GM18951 (cell line): ENCODE data around the gene FGG.

Experiments used
- POLR2A ChIP-seq: IDR thresholded peaks from 4 replicates; pipeline ENCODE4 v1.6.1; 2011; ENCODE audit warnings: mild to moderate bottlenecking; ENCODE audit not compliant: insufficient read length, insufficient read depth; ENCODE audit errors: extremely low read depth
- in situ Hi-C: fragments of 300-500 bp; cut with MboI; formaldehyde crosslinking; loops from one replicate; pipeline ENCODE4 v1.12.0; 2022; ENCODE audit warnings: low sequenced_read_pairs, mixed read lengths, inconsistent platforms; ENCODE audit not compliant: unreplicated experiment

FGG gene

DNA sequence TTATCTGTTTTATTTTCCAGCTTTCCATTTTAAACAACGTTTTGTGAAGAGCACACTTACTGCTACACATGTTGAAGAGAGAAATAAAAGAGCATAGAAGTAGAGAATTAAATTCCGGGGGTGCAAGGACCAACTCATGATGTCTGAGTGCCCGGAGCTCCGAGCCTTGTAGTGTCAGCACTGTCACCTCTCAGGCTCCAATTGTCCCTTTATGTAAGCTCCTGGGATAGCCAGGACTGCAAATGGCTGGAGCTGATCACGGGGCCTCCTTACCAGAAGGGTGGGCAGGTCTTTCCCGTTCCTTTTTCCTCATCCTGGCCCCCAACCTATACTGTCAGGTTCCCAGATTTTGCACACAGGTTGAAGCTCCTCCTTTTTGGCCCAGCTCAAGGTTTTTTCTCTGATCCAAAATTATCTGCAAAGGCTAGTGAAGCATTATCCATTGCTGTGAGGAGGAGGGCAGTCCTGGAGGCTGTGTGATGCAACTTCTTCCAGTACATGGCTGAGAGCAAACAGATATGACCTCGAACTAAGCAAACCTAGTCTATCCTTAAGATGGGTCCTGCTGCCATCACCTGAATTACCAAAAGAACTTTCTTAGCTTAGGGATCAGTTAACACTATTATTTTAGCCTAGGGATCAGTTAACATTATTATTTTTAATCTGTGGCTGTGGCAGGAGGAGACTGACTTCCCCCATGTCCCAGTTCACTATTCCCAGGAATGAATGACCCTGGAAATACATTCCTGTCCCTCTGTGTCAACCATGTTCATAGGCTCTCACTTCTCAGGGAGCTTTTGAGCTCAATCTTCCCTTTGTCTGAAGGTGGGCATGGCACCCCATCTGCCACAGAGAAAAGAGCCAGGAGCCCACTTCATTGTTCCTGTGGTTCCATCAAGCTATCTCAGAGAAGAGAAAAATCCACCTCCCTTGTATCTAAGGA is at the start of gene FGG:
Gene FGG (minus strand): TSS at position 185 of the 943 bp plus-strand sequence. CDS start 47 bp downstream, at position 138.
- no peak for TF ChIP-seq POLR2A
- in situ Hi-C loops, result no loop called here

DNA sequence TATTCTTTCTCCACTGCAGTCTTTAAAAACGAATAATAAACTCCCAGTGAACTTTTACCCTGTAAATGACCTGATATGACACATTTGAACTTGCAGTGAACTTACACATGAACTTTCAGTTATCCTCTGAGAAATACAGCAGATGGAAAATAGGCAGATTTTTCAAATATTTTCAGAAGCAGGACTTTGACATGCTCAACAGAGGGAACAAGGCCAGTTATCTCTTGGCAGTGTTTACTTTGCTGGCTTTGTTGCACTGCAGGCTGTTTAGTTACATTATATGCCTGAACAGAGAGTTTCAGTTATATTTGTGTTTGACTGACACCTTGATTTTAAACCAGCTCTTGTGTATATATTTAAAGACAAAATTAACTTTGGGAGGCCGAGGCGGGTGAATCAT is 47.6 kb upstream of the FGG start:
- no peak for TF ChIP-seq POLR2A

DNA sequence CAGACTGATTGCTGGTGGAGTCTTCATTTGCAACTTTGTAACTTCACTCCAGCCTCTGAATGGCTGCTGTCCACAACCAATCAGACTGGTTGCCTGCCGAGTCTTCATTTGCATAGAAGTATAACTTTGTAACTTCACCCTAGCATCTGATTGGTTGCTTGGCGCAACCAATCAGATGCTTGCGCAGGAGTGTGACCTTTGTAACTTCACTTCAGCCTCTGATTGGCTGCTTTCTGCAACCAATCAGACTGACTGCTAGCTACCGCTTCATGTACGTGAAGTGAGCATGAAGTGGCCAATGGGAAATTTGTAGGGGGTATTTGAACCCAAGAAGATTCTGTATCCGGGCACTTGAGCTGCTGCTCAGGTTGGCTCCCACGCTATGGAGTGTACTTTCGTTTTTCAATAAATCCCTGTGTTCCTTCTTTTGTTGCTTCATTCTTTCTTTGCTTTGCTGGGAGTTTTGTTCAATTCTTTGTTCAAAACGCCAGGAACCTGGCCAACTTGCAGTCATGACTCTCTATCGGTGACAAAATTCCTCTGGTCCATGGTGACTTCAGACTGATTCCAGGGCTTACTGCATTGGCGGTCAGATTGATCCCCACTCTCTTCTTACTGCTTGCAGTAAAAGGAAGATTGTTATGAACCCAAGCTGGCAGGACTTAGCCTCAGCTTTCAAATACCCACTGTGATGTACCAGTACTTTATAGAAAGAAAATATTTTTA is 46.4 kb upstream of the FGG start:
- in situ Hi-C loops, result no loop called here

More for the DNA sequence above, 47.6 kb upstream of the FGG start:
- in situ Hi-C loops, result no loop called here

DNA sequence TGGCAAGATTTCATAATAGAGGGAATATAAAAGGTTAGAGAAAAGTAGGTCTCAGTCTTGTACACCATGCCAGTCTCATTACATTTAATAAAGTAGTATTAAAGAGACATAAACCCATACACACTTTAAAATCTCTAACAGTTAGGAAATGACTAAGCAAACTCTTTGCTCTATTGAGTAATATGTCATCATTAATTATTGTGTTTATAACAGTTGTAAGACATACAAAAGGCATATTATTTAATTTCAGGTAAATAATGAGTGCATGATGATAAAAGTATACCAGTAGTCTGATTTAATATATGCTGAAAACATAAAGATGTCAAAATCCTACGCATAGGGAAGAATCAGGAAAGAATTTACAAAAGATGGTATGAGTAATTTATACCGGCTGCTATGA is 31.0 kb upstream of the FGG start:
- no peak for TF ChIP-seq POLR2A
- in situ Hi-C loops, result no loop called here

More for the DNA sequence above, 46.4 kb upstream of the FGG start:
- no peak for TF ChIP-seq POLR2A

DNA sequence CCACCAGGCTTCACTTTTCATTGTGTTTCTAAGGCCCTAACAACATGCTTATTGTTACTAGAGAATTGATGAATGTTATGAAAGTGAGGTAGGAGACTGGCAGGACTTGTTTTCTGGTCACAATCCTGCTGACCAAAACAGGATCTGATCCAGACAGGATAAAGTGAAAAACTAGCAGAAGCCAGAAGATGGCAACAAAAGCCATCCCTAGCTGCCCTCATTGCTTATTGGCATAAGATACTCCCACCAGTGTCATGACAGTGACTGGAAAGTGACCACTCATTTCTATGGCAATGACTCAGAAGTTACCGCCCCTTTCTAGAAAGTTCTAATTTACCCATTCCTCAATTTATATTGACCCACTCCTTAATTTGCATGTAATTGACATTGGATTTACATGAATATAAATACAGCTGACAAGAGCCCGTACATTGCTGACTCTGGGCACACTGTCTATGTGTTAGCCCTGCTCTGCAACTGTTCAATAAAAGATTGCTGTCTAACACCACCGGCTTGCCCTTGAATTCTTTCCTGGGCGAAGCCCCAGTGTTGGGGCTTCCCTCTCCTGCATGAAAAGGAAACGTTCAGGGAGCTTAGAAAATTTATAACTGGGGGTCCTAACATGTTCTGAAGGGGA is 30.0 kb upstream of the FGG start:
- in situ Hi-C loops, result no loop called here
- TF ChIP-seq POLR2A, result no peak

DNA sequence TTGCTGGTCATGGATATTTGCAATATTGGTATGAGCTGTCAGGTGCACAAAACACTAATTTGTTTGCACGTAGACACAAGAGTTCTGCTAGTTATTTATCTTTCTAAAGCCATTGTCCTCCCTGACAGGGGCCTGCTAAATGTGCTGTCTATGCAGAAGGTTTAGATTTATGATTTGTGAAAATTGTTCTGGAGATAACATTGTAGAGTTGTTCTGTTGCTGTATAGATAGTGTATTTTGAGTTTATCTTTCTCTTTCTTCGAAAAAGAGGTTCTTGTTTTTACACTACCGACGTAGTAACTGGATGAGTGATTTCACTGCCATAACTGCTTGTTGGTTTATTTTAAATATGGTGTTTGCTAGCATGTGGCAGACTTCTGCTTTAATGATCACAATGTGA is 28.5 kb upstream of the FGG start:
- in situ Hi-C loops, result no loop called here
- TF ChIP-seq POLR2A, result no peak

DNA sequence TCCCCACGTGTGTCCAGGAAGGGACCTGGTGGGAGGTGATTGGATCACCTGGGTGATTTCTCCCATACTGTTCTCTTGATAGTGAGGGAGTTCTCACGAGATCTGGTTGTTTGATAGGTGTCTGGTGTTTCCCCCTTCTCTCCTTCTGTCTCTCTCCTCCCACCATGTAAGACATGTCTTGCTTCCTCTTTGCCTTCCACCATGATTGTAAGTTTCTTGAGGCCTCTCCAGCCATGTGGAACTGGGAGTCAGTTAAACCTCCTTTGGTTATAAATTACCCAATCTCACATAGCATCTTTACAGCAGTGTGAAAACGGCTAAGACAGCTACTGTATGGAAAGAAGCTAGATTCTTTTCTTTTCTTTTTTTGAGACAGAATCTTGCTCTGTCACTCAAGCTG is 21.6 kb upstream of the FGG start:
- TF ChIP-seq POLR2A, result no peak
- in situ Hi-C loops, result no loop called here

DNA sequence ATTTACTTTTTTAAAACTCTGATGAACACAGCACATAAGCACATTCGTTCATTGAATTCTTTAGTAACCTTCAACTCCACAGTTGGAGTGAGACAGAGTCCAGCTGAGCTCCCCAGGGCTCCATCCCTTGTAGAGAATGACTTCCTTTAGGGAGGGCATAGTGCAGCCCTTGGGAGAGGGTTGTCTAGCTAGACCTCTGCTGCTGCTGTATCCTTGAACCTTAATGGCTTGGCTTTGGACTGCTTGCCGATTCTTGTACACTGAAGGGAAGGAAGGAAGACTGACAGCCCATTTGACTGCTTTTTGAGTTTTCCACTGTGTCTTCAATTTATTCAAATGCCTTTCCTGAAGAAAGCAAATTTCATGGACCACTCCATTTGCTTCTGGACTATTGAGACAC is 19.4 kb upstream of the FGG start:
- in situ Hi-C loops, result no loop called here
- no peak for TF ChIP-seq POLR2A

DNA sequence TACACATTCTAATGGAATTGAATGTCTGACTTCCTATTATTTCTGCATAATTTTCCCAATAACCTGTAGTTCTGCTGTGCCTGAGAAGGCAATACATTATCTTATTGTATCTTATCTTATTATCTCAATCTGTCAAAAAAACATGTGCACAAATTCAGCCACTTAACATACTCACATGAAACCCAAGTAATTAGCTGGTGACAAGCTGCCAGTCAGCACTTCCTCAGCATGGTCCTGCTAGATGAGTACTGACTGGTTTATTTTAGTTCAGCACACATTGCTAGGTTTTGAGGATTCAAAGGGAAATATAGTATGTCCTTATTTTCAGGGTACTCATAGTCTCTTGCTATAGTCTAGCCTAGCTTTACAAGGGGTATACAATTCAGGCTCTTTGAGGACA is 17.9 kb upstream of the FGG start:
- in situ Hi-C loops, result no loop called here
- no peak for TF ChIP-seq POLR2A

DNA sequence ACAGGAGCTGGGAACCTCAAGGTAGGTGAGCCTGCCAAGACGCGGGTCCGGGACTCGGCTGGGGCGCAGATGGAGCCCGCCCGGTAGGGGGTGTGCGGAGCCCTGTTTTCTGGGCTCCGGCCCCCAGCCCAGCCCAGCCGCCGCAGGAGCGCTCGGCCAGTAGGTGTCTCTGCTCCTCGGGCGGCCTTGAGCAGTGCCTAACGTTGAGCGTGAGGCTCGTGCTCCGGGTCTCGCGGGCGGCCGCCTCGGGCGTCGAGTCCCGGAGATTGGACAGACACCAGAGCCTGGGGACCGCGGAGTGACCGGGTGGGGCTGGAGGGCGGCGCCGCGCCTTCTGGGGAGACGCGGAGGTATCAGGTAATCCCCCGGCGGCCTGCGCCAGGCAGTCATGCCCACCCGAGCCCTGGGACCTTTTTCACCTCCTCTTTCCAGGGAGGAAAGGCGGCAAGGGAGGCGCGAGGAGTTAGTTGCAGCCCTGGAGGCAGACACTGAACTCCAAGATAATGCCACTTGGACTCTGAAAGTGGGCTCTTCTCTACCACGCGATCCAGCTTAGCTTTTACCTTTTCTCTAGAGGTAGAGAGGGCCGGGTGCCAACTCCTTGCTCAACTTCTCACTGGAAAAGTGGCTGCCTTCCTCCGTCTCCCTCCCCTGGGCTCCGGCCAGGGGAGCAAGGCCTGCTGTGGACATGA is 14.5 kb upstream of the FGG start:
- in situ Hi-C loops, result no loop called here
- no peak for TF ChIP-seq POLR2A

DNA sequence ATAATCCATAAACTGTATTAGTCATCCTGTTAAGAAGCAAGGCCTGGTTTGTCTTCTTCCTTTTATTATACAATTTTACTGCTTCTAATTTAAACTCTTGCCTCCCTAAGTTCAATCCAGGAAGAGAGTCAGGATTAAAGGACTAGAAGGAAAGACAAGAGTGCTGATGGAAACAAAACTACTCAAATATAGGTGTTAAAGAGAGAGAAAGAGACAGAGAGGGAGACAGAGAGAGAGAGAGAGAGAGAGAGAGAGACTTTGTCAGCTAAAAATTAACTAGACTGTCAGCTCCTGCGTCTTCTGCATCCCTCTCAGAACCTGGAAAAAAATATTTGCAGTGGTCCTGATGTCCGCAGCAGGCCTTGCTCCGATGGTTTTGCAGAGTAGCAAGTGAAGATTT is 13.5 kb upstream of the FGG start:
- in situ Hi-C loops, result no loop called here
- TF ChIP-seq POLR2A, result no peak

DNA sequence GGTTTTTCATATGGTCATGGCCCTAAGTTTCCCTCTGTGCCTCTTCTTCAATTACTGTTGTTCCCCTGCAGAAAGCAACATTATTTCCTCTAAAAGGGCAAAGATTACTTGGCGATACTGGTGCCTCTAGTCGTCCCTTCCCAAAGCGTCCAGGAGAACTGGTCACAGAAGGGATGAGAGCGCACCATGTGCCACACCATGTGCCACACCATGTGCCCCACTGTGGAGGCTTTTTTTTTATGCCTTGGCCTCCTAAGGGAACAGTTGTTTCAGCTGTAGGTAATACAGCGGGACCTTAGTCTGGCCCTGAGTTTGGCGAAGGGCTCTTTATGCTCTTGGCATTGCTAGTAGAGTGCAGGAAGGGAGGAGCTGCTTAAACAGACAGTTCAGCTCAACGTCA is 11.5 kb upstream of the FGG start:
- TF ChIP-seq POLR2A, result no peak
- in situ Hi-C loops, result no loop called here

DNA sequence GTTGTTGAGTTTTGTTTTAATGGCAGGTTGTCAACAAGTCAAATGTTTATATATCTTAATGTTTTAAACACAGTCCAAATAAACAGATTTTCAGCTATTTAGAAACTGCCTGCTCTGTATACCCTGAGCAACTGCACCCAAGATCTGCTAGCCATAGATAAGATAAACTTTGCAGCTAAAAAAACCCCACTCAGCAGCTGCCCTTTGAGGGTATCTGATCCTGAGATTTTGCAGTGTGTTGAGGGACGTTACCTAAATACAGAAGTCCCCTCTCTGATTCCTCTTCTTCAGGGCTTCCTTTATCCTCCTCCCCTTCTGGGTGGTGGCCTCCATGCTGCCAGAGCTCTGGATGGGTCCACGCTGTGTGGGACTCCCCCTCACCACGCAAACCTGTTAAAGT is 11.0 kb upstream of the FGG start:
- in situ Hi-C loops, result no loop called here

More for the DNA sequence above, 11.0 kb upstream of the FGG start:
- TF ChIP-seq POLR2A, result no peak
